Neural cell (in vitro differentiated cells): ENCODE measurements around the gene CHCHD5. TPM values are rescaled to one million over a fixed set of nuclear protein-coding genes. Genes with fewer than 3 reads are reported as not detected.

Experiments used
- H2AFZ ChIP-seq: fragments of 200-600, 300-800 bp; sonication (generic), shearing (Covaris generic); 2 replicates; pipeline ENCODE4 v1.6.0; 2014; ENCODE audit warnings: low read depth, mild to moderate bottlenecking, antibody characterized with exemption, low read length, moderate library complexity
- H3F3A ChIP-seq: fragments of 200-600 bp; shearing (Covaris generic); 2 replicates; pipeline ENCODE4 v1.6.1; 2016; ENCODE audit warnings: mild to moderate bottlenecking, moderate library complexity, mixed read lengths, antibody characterized with exemption, low read length; ENCODE audit not compliant: insufficient read depth, poor library complexity, severe bottlenecking
- H3K27ac ChIP-seq: fragments of 200-600, 300-800 bp; sonication (generic), shearing (Covaris generic); 2 replicates; pipeline ENCODE4 v1.5.1; 2014; ENCODE audit warnings: mild to moderate bottlenecking, low read length, moderate library complexity
- H3K27me3 ChIP-seq: fragments of 300-800, 200-600 bp; sonication (generic), shearing (Covaris generic); 2 replicates; pipeline ENCODE4 v1.6.0; 2014; ENCODE audit warnings: mild to moderate bottlenecking, low read depth, low read length, moderate library complexity; ENCODE audit not compliant: insufficient read depth
- H3K36me3 ChIP-seq: fragments of 300-800, 200-600 bp; sonication (generic), shearing (Covaris generic); 2 replicates; pipeline ENCODE4 v1.5.1; 2014; ENCODE audit warnings: mild to moderate bottlenecking, antibody characterized with exemption, low read length, moderate library complexity; ENCODE audit not compliant: insufficient read depth
- H3K4me2 ChIP-seq: fragments of 300-800, 200-600 bp; sonication (generic), shearing (Covaris generic); 2 replicates; pipeline ENCODE4 v1.6.0; 2014; ENCODE audit warnings: mild to moderate bottlenecking, low read length
- H3K4me3 ChIP-seq: fragments of 300-800, 200-600 bp; sonication (generic), shearing (Covaris generic); 2 replicates; pipeline ENCODE4 v1.5.1; 2014; ENCODE audit warnings: mild to moderate bottlenecking, low read length, moderate library complexity
- H3K79me2 ChIP-seq: fragments of 200-600 bp; shearing (Covaris generic); replicated peaks from 2 replicates; pipeline ENCODE4 v1.6.0; 2014; ENCODE audit warnings: mild to moderate bottlenecking, low read length, moderate library complexity; ENCODE audit not compliant: insufficient read depth
- H3K9ac ChIP-seq: fragments of 300-800, 200-600 bp; sonication (generic), shearing (Covaris generic); 2 replicates; pipeline ENCODE4 v1.6.1; 2016; ENCODE audit warnings: mild to moderate bottlenecking, low read length, mixed read lengths
- H3K9me2 ChIP-seq: fragments of 200-600 bp; shearing (Covaris generic); 2 replicates; pipeline ENCODE4 v1.6.1; 2016; ENCODE audit warnings: mild to moderate bottlenecking, low read length, mixed read lengths; ENCODE audit not compliant: insufficient read depth
- H3K9me3 ChIP-seq: fragments of 200-600, 300-800 bp; sonication (generic), shearing (Covaris generic); 2 replicates; pipeline ENCODE4 v1.6.1; 2016; ENCODE audit warnings: mild to moderate bottlenecking, mixed run types, low read length, moderate library complexity, mixed read lengths
- H4K20me1 ChIP-seq: fragments of 200-600 bp; shearing (Covaris generic); 2 replicates; pipeline ENCODE4 v1.6.1; 2016; ENCODE audit warnings: mild to moderate bottlenecking, mixed run types; ENCODE audit not compliant: insufficient read depth
- CTCF ChIP-seq: fragments of 450-650 bp; IDR thresholded peaks from 2 replicates; pipeline ENCODE4 v1.5.1; 2014; ENCODE audit warnings: antibody characterized with exemption, mild to moderate bottlenecking, moderate library complexity; ENCODE audit not compliant: poor library complexity, severe bottlenecking
- EP300 ChIP-seq: fragments of 450-650 bp; conservative IDR thresholded peaks from 2 replicates; pipeline ENCODE4 v1.6.1; 2014; ENCODE audit warnings: antibody characterized with exemption, mild to moderate bottlenecking, moderate library complexity; ENCODE audit not compliant: poor library complexity, severe bottlenecking
- EZH2 ChIP-seq: fragments of 200-600, 300-800 bp; shearing (Covaris generic), sonication (generic); IDR thresholded peaks from 2 replicates; pipeline ENCODE4 v1.6.1; 2014; ENCODE audit warnings: antibody characterized with exemption, low read length, borderline replicate concordance, mild to moderate bottlenecking; ENCODE audit not compliant: insufficient read depth, poor library complexity, severe bottlenecking
- MXI1 ChIP-seq: fragments of 450-650 bp; conservative IDR thresholded peaks from 2 replicates; pipeline ENCODE4 v1.6.1; 2014; ENCODE audit warnings: antibody characterized with exemption, mild to moderate bottlenecking; ENCODE audit not compliant: poor library complexity, severe bottlenecking
- POLR2AphosphoS5 ChIP-seq: IDR thresholded peaks from 2 replicates; pipeline ENCODE4 v1.6.1; 2012
- RAD21 ChIP-seq: fragments of 450-650 bp; conservative IDR thresholded peaks from 2 replicates; pipeline ENCODE4 v1.6.1; 2014; ENCODE audit warnings: antibody characterized with exemption, mild to moderate bottlenecking, moderate library complexity
- REST ChIP-seq: IDR thresholded peaks from 2 replicates; pipeline ENCODE4 v1.6.1; 2012; ENCODE audit warnings: borderline replicate concordance
- SMC3 ChIP-seq: fragments of 450-650 bp; conservative IDR thresholded peaks from 2 replicates; pipeline ENCODE4 v1.6.1; 2014; ENCODE audit warnings: antibody characterized with exemption, mild to moderate bottlenecking, moderate library complexity; ENCODE audit not compliant: poor library complexity
- TAF1 ChIP-seq: IDR thresholded peaks from 2 replicates; pipeline ENCODE4 v1.6.1; 2012; ENCODE audit warnings: low read depth
- polyA plus RNA-seq: library from polyadenylated mRNA; depleted of rRNA; stranded (reverse); fragments of >200 nt; gene quantifications from 2 replicates; pipeline ENCODE4 v1.2.3, GENCODE V29; 2014

The CHCHD5 gene
- polyA plus RNA-seq, 1 donor from 2014 or later, result 41.1 TPM

GRCh38 chr2:112588611-112589045, 4.2 kb downstream of the CHCHD5 start:
- H3K9ac ChIP-seq, result no peak overlapping the region
- no peak overlapping the region for H2AFZ ChIP-seq
- H3K27me3 ChIP-seq, result no peaks in the 10 kb centered on the region
- H3K4me3 ChIP-seq, result no peak overlapping the region
- no peaks in the 10 kb centered on the region for H3K9me3 ChIP-seq
- TF ChIP-seq EZH2 (no peak), REST (no peak), RAD21 (no peak), EP300 (no peak), POLR2AphosphoS5 (no peak)
- H3K27ac ChIP-seq, result no peak overlapping the region
- peaks cover 3% of the 10 kb centered on the region for H3K79me2 ChIP-seq
- H3K9me2 ChIP-seq, result no peaks in the 10 kb centered on the region
- H3F3A ChIP-seq, result no peaks in the 10 kb centered on the region
- H4K20me1 ChIP-seq, result no peaks in the 10 kb centered on the region
- no peaks in the 10 kb centered on the region for H3K36me3 ChIP-seq
- no peak overlapping the region for H3K4me2 ChIP-seq

- no peaks in the 10 kb centered on the region for H3K36me3 ChIP-seq
- H3K9me2 ChIP-seq, result no peaks in the 10 kb centered on the region
- H2AFZ ChIP-seq, result no peak overlapping the region
- H3K27ac ChIP-seq, result no peak overlapping the region
- no peak overlapping the region for H3K9ac ChIP-seq
- no peaks in the 10 kb centered on the region for H3K27me3 ChIP-seq
- H3K9me3 ChIP-seq, result no peaks in the 10 kb centered on the region
- H4K20me1 ChIP-seq, result no peaks in the 10 kb centered on the region
- no peak overlapping the region for H3K4me3 ChIP-seq
- no peak overlapping the region for H3K4me2 ChIP-seq
- no peaks in the 10 kb centered on the region for H3K79me2 ChIP-seq
- H3F3A ChIP-seq, result no peaks in the 10 kb centered on the region
- TF ChIP-seq EP300 (no peak), REST (no peak), EZH2 (no peak), RAD21 (no peak), SMC3 (no peak), CTCF (no peak), POLR2AphosphoS5 (no peak), TAF1 (no peak), MXI1 (no peak)
These were observed 7.0 kb downstream of the CHCHD5 start for GRCh38 chr2:112591413-112591812.
